HepG2 (cell line): Measurements from ENCODE around the gene POLR1E. TPM values are rescaled to one million over a fixed set of nuclear protein-coding genes. Genes with fewer than 3 reads are reported as not detected.

Experiments
- ATAC-seq: fragments of 200-7000 bp; cut with Tn5 transposase; 3 replicates; pipeline ENCODE4 v1.9.1; 2020; ENCODE audit warnings: mild to moderate bottlenecking, moderate library complexity
- BruUV-seq: library from RNA; stranded (reverse); fragments of 400-500 nt; replicated peaks from 2 replicates; lab custom pipeline; 2021; lab: Mats Ljungman, UMichigan
- CTCF ChIA-PET: fragments of 300-600 bp; formaldehyde crosslinking; extraction: SDS; loops from one replicate; lab custom pipeline; 2021; ENCODE audit warnings: low total read pairs, inconsistent platforms, low intra/inter-chr PET ratio; lab: Yijun Ruan, JAX
- POLR2A ChIA-PET: fragments of 350-600 bp; sonication (Branson Sonifier 250); formaldehyde crosslinking; loops from one replicate; lab custom pipeline; 2020; ENCODE audit warnings: antibody characterized with exemption, inconsistent platforms; lab: Yijun Ruan, JAX
- DNase-seq: peaks from one replicate; pipeline ENCODE4 v3.0.0-alpha.2; 2015; ENCODE audit warnings: low spot score
- FAIRE-seq: peaks from 3 replicates; lab custom pipeline; 2011; peaks lifted over from hg19 to GRCh38; lab: Jason Lieb, UNC
- H2AFZ ChIP-seq: one replicate; pipeline ENCODE4 v1.6.1; 2011; ENCODE audit warnings: low read length, inconsistent platforms
- H3K27ac ChIP-seq: fragments of 300-600 bp; 3 replicates; pipeline ENCODE4 v1.8.0; 2011; ENCODE audit warnings: mixed run types, mild to moderate bottlenecking, mixed read lengths, low read length, inconsistent platforms; ENCODE audit not compliant: insufficient read depth; ENCODE audit errors: extremely low read length
- H3K27me3 ChIP-seq, 2 experiments: fragments of 200-600 bp in 1 of 2; 2 replicates in 1 of 2; 3 replicates in 1 of 2; pipeline versions ENCODE4 v1.6.0 to v1.8.0; 2011; ENCODE audit warnings: low read length in 2 of 2, mild to moderate bottlenecking in 2 of 2, moderate library complexity in 2 of 2, inconsistent platforms in 1 of 2; ENCODE audit not compliant: insufficient read depth in 2 of 2, control insufficient read depth in 1 of 2
- H3K36me3 ChIP-seq, 2 experiments: fragments of 200-600 bp in 1 of 2; replicated peaks in 1 of 2; 2 replicates in 1 of 2; 3 replicates in 1 of 2; pipeline versions ENCODE4 v1.5.1 to v1.8.0; 2011; ENCODE audit warnings: low read length in 2 of 2, inconsistent platforms in 1 of 2; ENCODE audit not compliant: insufficient read depth in 2 of 2, control insufficient read depth in 1 of 2
- H3K4me1 ChIP-seq: 2 replicates; pipeline ENCODE4 v1.5.1; 2012; ENCODE audit warnings: low read length, inconsistent platforms; ENCODE audit not compliant: insufficient read depth
- H3K4me2 ChIP-seq: 2 replicates; pipeline ENCODE4 v1.6.0; 2011; ENCODE audit warnings: low read depth, low read length, inconsistent platforms
- H3K4me3 ChIP-seq, 3 experiments: fragments of 200-600 bp in 1 of 3; sonication (generic), shearing (Covaris generic) in 1 of 3; replicated peaks in 1 of 3; 2 replicates each; pipeline ENCODE4 v1.5.1; 2011 to 2016; ENCODE audit warnings: low read length in 3 of 3, inconsistent platforms in 2 of 3, low read depth in 2 of 3, mild to moderate bottlenecking in 2 of 3, control low read depth in 1 of 3, mixed read lengths in 1 of 3; ENCODE audit not compliant: insufficient read depth in 1 of 3
- H3K79me2 ChIP-seq: one replicate; pipeline ENCODE4 v1.6.1; 2011; ENCODE audit warnings: low read length, inconsistent platforms; ENCODE audit not compliant: insufficient read depth
- H3K9ac ChIP-seq: 2 replicates; pipeline ENCODE4 v1.6.0; 2011; ENCODE audit warnings: mild to moderate bottlenecking, low read depth, low read length, inconsistent platforms; ENCODE audit not compliant: insufficient read depth
- H3K9me3 ChIP-seq: 2 replicates; pipeline ENCODE4 v1.5.1; 2012; ENCODE audit warnings: mild to moderate bottlenecking, low read length
- H4K20me1 ChIP-seq: 2 replicates; pipeline ENCODE4 v1.6.0; 2011; ENCODE audit warnings: inconsistent platforms, mild to moderate bottlenecking, low read length, moderate library complexity; ENCODE audit not compliant: insufficient read depth
- ADNP ChIP-seq: sonication (generic); formaldehyde crosslinking; IDR thresholded peaks from 2 replicates; pipeline ENCODE4 v1.4.0; 2020; ENCODE audit warnings: missing genetic modification reagents
- E2F5 ChIP-seq: sonication (generic); formaldehyde crosslinking; conservative IDR thresholded peaks from 2 replicates; pipeline ENCODE4 v1.4.0; 2020; ENCODE audit warnings: missing genetic modification reagents
- KAT2B ChIP-seq: fragments of 150-350 bp; IDR thresholded peaks from 2 replicates; pipeline ENCODE4 v1.6.1; 2014; ENCODE audit warnings: low read depth, low read length, borderline replicate concordance
- KLF9 ChIP-seq: IDR thresholded peaks from 2 replicates; pipeline ENCODE4 v1.6.1; 2016; ENCODE audit warnings: low read depth
- MED1 ChIP-seq: sonication (generic); formaldehyde crosslinking; IDR thresholded peaks from 2 replicates; pipeline ENCODE4 v1.4.0; 2020; ENCODE audit warnings: missing genetic modification reagents
- MTF1 ChIP-seq: sonication (generic); formaldehyde crosslinking; IDR thresholded peaks from 2 replicates; pipeline ENCODE4 v1.5.0; 2020; ENCODE audit warnings: missing genetic modification reagents
- NFRKB ChIP-seq: fragments of 450-650 bp; IDR thresholded peaks from 2 replicates; pipeline ENCODE4 v1.6.1; 2017
- NR2C2 ChIP-seq: sonication (generic); formaldehyde crosslinking; IDR thresholded peaks from 2 replicates; pipeline ENCODE4 v1.4.0; 2020; ENCODE audit warnings: missing genetic modification reagents, mild to moderate bottlenecking, moderate library complexity, borderline replicate concordance
- SAFB2 ChIP-seq: sonication (generic); formaldehyde crosslinking; IDR thresholded peaks from 2 replicates; pipeline ENCODE4 v1.5.1; 2020; ENCODE audit warnings: missing genetic modification reagents, low read depth, mild to moderate bottlenecking, borderline replicate concordance
- TRIM24 ChIP-seq: sonication (generic); formaldehyde crosslinking; IDR thresholded peaks from 2 replicates; pipeline ENCODE4 v1.8.0; 2022; ENCODE audit warnings: mild to moderate bottlenecking, missing genetic modification reagents
- ZEB1 ChIP-seq: IDR thresholded peaks from 2 replicates; pipeline ENCODE4 v1.6.1; 2012; ENCODE audit warnings: mild to moderate bottlenecking, low read depth, inconsistent platforms; ENCODE audit not compliant: insufficient replicate concordance
- ZHX1 ChIP-seq: sonication (generic); formaldehyde crosslinking; IDR thresholded peaks from 2 replicates; pipeline ENCODE4 v1.8.1; 2022; ENCODE audit warnings: low read depth, mild to moderate bottlenecking, missing genetic modification reagents
- ZNF143 ChIP-seq: sonication (generic); formaldehyde crosslinking; IDR thresholded peaks from 2 replicates; pipeline ENCODE4 v1.4.0; 2020; ENCODE audit warnings: missing genetic modification reagents
- ZNF235 ChIP-seq: sonication (generic); formaldehyde crosslinking; IDR thresholded peaks from 2 replicates; pipeline ENCODE4 v1.8.1; 2023; ENCODE audit warnings: mild to moderate bottlenecking, missing genetic modification reagents, borderline replicate concordance
- ZNF329 ChIP-seq: sonication (generic); formaldehyde crosslinking; IDR thresholded peaks from 2 replicates; pipeline ENCODE4 v1.9.0; 2021; ENCODE audit warnings: low read depth, mild to moderate bottlenecking, missing genetic modification reagents
- ZNF512 ChIP-seq: sonication (generic); formaldehyde crosslinking; IDR thresholded peaks from 2 replicates; pipeline ENCODE4 v1.4.0; 2020; ENCODE audit warnings: mild to moderate bottlenecking, missing genetic modification reagents
- ZNF703 ChIP-seq: sonication (generic); formaldehyde crosslinking; IDR thresholded peaks from 2 replicates; pipeline ENCODE4 v1.5.1; 2020; ENCODE audit warnings: missing genetic modification reagents, mild to moderate bottlenecking, moderate library complexity, borderline replicate concordance
- WGBS: methylation state at CpG from one replicate; pipeline ENCODE4 v1.1.6; 2017; ENCODE audit warnings: low lambda C conversion rate; 5-methylcytosine and 5-hydroxymethylcytosine counted together
- in situ Hi-C: cut with HindIII; loops from 2 replicates; pipeline ENCODE4 v1.10.0; 2017; ENCODE audit warnings: low pct_unique_long_range_greater_than_20kb; ENCODE audit not compliant: extremely low pct_ligation_motif_present
- intact Hi-C: fragments of 100-400 bp; cut with micrococcal nuclease; formaldehyde crosslinking; loops from one replicate; pipeline ENCODE4 v1.10.0; 2022; ENCODE audit not compliant: unreplicated experiment
- polyA plus RNA-seq, 8 experiments: library from polyadenylated mRNA; depleted of rRNA in 3 of 8; stranded (reverse) in 7 of 8; unstranded in 1 of 8; fragments of >200 nt; fragmentation: Illumina TruSeq in 4 of 8; extraction: Trizol in 4 of 8; gene quantifications; 2 replicates each; pipeline versions ENCODE4 v1.2.1 to v1.2.3, GENCODE V29; 2011 to 2016; ENCODE audit warnings: low read depth in 4 of 8, missing spikeins in 1 of 8, mixed read lengths in 1 of 8; ENCODE audit not compliant: insufficient read depth in 1 of 8
- total RNA-seq, 5 experiments: library from RNA; depleted of rRNA; stranded (reverse); fragments of >200 nt; fragmentation: Illumina TruSeq; extraction: Trizol; gene quantifications; 2 replicates each; pipeline ENCODE4 v1.2.3, GENCODE V29; 2016; ENCODE audit warnings: low read depth in 1 of 5
- TF ChIP-seq, protein P1 (sequence below): sonication (generic); formaldehyde crosslinking; IDR thresholded peaks from 2 replicates; pipeline ENCODE4 v1.8.0; 2022; ENCODE audit warnings: mild to moderate bottlenecking, missing genetic modification reagents; ENCODE audit not compliant: insufficient replicate concordance

Gene POLR1E
- total and polyA plus RNA-seq, 2 of the 13 experiments (the other 11 are each of a cell fraction or from before 2014, with no cell fraction given): 23.0 to 37.8 TPM

GRCh38 chr9:37496020-37496419, 10.3 kb downstream of the POLR1E start:
- no TSS peak for BruUV-seq

More at GRCh38 chr9:37496020-37496419, 10.3 kb downstream of the POLR1E start:
- FAIRE-seq (no peak), ATAC-seq (no peak), DNase-seq (no peak)
- no peak overlapping the region for H3K4me3 ChIP-seq
- no peaks in the 10 kb centered on the region for H3K9me3 ChIP-seq
- H3K4me1 ChIP-seq: peaks cover 22% of the 10 kb centered on the region
- intact Hi-C loops (no loop called here), in situ Hi-C loops (loop anchor here (25.0 kb wide), 3 partner anchors 241 to 866 kb away; partner anchors contain the start of gene SLC25A51)
- H3K36me3 ChIP-seq: peaks cover 26 to 84% of the 10 kb centered on the region in 2 experiments
- no peak overlapping the region for H2AFZ ChIP-seq
- no peak overlapping the region for H3K27ac ChIP-seq
- H3K4me2 ChIP-seq: no peak overlapping the region
- TF ChIP-seq, protein P1, sequence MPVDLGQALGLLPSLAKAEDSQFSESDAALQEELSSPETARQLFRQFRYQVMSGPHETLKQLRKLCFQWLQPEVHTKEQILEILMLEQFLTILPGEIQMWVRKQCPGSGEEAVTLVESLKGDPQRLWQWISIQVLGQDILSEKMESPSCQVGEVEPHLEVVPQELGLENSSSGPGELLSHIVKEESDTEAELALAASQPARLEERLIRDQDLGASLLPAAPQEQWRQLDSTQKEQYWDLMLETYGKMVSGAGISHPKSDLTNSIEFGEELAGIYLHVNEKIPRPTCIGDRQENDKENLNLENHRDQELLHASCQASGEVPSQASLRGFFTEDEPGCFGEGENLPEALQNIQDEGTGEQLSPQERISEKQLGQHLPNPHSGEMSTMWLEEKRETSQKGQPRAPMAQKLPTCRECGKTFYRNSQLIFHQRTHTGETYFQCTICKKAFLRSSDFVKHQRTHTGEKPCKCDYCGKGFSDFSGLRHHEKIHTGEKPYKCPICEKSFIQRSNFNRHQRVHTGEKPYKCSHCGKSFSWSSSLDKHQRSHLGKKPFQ (CRISPR knock-in tag): no peak
- TF ChIP-seq MED1 (CRISPR knock-in tag) (no peak), NFRKB (no peak), KAT2B (no peak), MTF1 (no peak), ADNP (no peak), SAFB2 (no peak), KLF9 (CRISPR knock-in tag) (no peak), E2F5 (CRISPR knock-in tag) (no peak), ZNF143 (CRISPR knock-in tag) (no peak), ZNF512 (no peak), ZNF703 (no peak), ZNF329 (CRISPR knock-in tag) (no peak), ZNF235 (CRISPR knock-in tag) (no peak), TRIM24 (CRISPR knock-in tag) (no peak), NR2C2 (no peak), ZHX1 (CRISPR knock-in tag) (no peak), ZEB1 (no peak)
- 49% methylated on average over 4 of the region's 4 CpGs for WGBS
- H3K79me2 ChIP-seq: no peaks in the 10 kb centered on the region
- POLR2A ChIA-PET: interaction anchor here (1.4 kb wide), 1 partner anchor 96 kb away, joined by 4 read pairs; the partner anchor contains the start of gene TOMM5
- no peaks in the 10 kb centered on the region for H4K20me1 ChIP-seq
- H3K27me3 ChIP-seq: no peaks in the 10 kb centered on the region
- CTCF ChIA-PET: no interaction called here
- no peak overlapping the region for H3K9ac ChIP-seq
